ENCODE measurements around the gene C12orf42. TPM values are rescaled to one million over a fixed set of nuclear protein-coding genes. Genes with fewer than 3 reads are reported as not detected.

C12orf42 gene
- total and polyA plus RNA-seq, 7 donors: not detected

- no peaks in the 10 kb centered on the region for H3K9me3 ChIP-seq
- WGBS, 3 donors: 53 to 64% (median 60%) methylated on average over 5 of the region's 5 CpGs
Observed at GRCh38 chr12:103494051-103494733, 1.6 kb downstream of the C12orf42 start.

GRCh38 chr12:103493199-103493598 lies 2.6 kb downstream of the C12orf42 start:
- H3K4me1 ChIP-seq: no peaks in the 10 kb centered on the region
- WGBS, 3 donors: 88 to 95% (median 91%) methylated on average over 4 of the region's 4 CpGs
- ATAC-seq: no peak
- H3K27ac ChIP-seq: no peak overlapping the region
- no peak for DNase-seq
- no peak overlapping the region for H3K4me3 ChIP-seq
- intact Hi-C loops (cut with DNase I): no loop called here
- TF ChIP-seq CTCF (IDR thresholded peaks at IDR 0.05): no peak
- H3K36me3 ChIP-seq (ENCODE audit: insufficient read depth in 1 of 2, low read depth in 1 of 2): no peaks in the 10 kb centered on the region
- no peaks in the 10 kb centered on the region for H3K9me3 ChIP-seq
- H3K27me3 ChIP-seq (ENCODE audit: insufficient read depth in 3 of 3, low read length in 2 of 3): peaks cover 3 to 46% (median 10%) of the 10 kb centered on the region in 3 donors

More at GRCh38 chr12:103494051-103494733, 1.6 kb downstream of the C12orf42 start:
- Histone ChIP-seq H3K27me3 (ENCODE audit: insufficient read depth in 3 of 3, low read length in 2 of 3) (peaks cover 3 to 46% (median 10%) of the 10 kb centered on the region in 3 donors), H3K4me1 (no peaks in the 10 kb centered on the region), H3K36me3 (ENCODE audit: insufficient read depth in 1 of 2, low read depth in 1 of 2) (no peaks in the 10 kb centered on the region), H3K4me3 (no peak overlapping the region), H3K27ac (no peak overlapping the region)
- TF ChIP-seq CTCF (IDR thresholded peaks at IDR 0.05): no peak
- intact Hi-C loops (cut with DNase I): no loop called here
- ATAC-seq: no peak
- no peak for DNase-seq

GRCh38 chr12:103482365-103482764 lies 13.4 kb downstream of the C12orf42 start:
- intact Hi-C loops (cut with DNase I): no loop called here
- ATAC-seq: no peak
- Histone ChIP-seq H3K27ac (no peak overlapping the region), H3K9me3 (peaks cover 27% of the 10 kb centered on the region), H3K4me1 (no peaks in the 10 kb centered on the region), H3K27me3 (ENCODE audit: insufficient read depth in 3 of 3, low read length in 2 of 3) (no peaks in the 10 kb centered on the region), H3K36me3 (ENCODE audit: insufficient read depth in 1 of 2, low read depth in 1 of 2) (no peaks in the 10 kb centered on the region), H3K4me3 (no peak overlapping the region)
- no peak for TF ChIP-seq CTCF (IDR thresholded peaks at IDR 0.05)
- no peak for DNase-seq
- whole genome bisulfite sequencing, 3 donors: 53 to 65% (median 62%) methylated on average over 4 of the region's 4 CpGs

DNA sequence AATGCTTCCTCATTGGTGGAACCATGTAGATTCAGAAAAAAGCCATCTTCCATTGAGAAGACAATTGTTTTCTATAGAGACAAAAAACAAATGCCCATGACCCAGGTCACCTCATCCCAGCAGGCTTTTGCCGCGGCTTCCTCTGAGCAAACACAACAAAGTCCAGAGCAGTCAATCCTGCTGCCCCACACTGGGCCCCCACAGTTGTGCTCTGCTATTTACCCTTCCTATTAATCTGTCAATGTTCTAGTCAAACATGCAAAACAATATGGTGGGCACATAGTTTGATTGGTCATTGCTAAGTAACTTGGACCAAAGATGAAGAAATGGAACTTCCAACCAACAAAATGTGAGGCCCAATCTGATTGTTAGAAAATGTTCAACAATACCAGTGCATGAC lies 20.7 kb downstream of the C12orf42 start:
- no peaks in the 10 kb centered on the region for H3K4me1 ChIP-seq
- TF ChIP-seq CTCF (IDR thresholded peaks at IDR 0.05): no peak
- no peak overlapping the region for H3K4me3 ChIP-seq
- 33 to 40% (median 38%) methylated on average over 2 of the region's 2 CpGs for WGBS, 3 donors
- ATAC-seq (no peak), DNase-seq (no peak)
- intact Hi-C loops (cut with DNase I): no loop called here
- H3K36me3 ChIP-seq (ENCODE audit: insufficient read depth in 1 of 2, low read depth in 1 of 2): no peaks in the 10 kb centered on the region
- peaks cover 22% of the 10 kb centered on the region for H3K9me3 ChIP-seq
- H3K27me3 ChIP-seq (ENCODE audit: insufficient read depth in 3 of 3, low read length in 2 of 3): no peaks in the 10 kb centered on the region
- H3K27ac ChIP-seq: no peak overlapping the region

DNA sequence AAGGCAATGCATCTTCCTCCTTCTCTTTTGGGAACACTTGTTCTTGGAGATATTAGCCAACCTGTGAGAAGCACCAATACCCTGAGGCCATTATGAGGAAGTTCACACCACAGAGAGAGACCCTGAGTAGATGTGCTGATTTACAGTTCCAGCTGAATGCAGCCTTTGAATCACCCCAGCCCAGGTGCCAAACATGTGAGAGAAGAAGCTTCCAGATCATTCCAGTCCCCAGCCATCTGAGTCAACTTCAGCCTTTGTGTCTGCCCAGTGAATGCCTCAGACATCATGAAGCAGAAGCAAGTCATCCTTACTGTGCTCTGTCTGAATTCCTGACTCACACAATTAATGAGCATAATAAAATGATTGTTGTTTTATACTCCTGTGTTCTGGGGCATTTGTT lies 25.1 kb downstream of the C12orf42 start:
- H3K36me3 ChIP-seq (ENCODE audit: insufficient read depth in 1 of 2, low read depth in 1 of 2): no peaks in the 10 kb centered on the region
- intact Hi-C loops (cut with DNase I): no loop called here
- no peaks in the 10 kb centered on the region for H3K9me3 ChIP-seq
- DNase-seq (no peak), ATAC-seq (no peak)
- H3K4me1 ChIP-seq: no peaks in the 10 kb centered on the region
- H3K4me3 ChIP-seq: no peak overlapping the region
- H3K27ac ChIP-seq: no peak overlapping the region
- no peaks in the 10 kb centered on the region for H3K27me3 ChIP-seq (ENCODE audit: insufficient read depth in 3 of 3, low read length in 2 of 3)
- no peak for TF ChIP-seq CTCF (IDR thresholded peaks at IDR 0.05)

Data from psoas muscle (tissue), 8 donors.